ENCODE data around the gene TSC2. TPM values are rescaled to one million over a fixed set of nuclear protein-coding genes. Genes with fewer than 3 reads are reported as not detected.
"Not testable (repeated sequence)": the region's sequence is repeated elsewhere in the genome, so short reads cannot be mapped to it uniquely, and the experiment has no call there.

The TSC2 gene
- total and polyA plus RNA-seq, 2 donors (not counting 1 experiment from before 2014, with no cell fraction given): 24.5 to 46.6 TPM

GRCh38 chr16:2109872-2110271, 62.1 kb downstream of the TSC2 start:
- H3K27me3 ChIP-seq (ENCODE audit: control insufficient read depth, insufficient read depth, low read length); H3K27ac ChIP-seq (ENCODE audit: insufficient read depth, low read length); H3K79me2 ChIP-seq (ENCODE audit: control insufficient read depth, insufficient read depth, low read length); H3K4me2 ChIP-seq (ENCODE audit: extremely low read depth, insufficient read depth, low read length); H4K20me1 ChIP-seq (ENCODE audit: control insufficient read depth, extremely low read depth, insufficient read depth, low read length); H2AFZ ChIP-seq (ENCODE audit: low read length); DNase-seq (ENCODE audit: low read depth in 2 of 2); H3K4me1 ChIP-seq (ENCODE audit: control insufficient read depth, extremely low read depth, insufficient read depth, low read length); H3K9me3 ChIP-seq (ENCODE audit: control insufficient read depth, insufficient read depth, low read depth, low read length); H3K9ac ChIP-seq (ENCODE audit: insufficient read depth, low read length); H3K4me3 ChIP-seq (replicated peaks in 1 of 4; ENCODE audit: control extremely low read depth in 1 of 4, insufficient read depth in 1 of 4, low read depth in 3 of 4, low read length in 4 of 4): not testable (repeated sequence)
- peaks cover 20% of the 10 kb centered on the region for H3K36me3 ChIP-seq (ENCODE audit: control insufficient read depth, insufficient read depth, low read length)

DNA sequence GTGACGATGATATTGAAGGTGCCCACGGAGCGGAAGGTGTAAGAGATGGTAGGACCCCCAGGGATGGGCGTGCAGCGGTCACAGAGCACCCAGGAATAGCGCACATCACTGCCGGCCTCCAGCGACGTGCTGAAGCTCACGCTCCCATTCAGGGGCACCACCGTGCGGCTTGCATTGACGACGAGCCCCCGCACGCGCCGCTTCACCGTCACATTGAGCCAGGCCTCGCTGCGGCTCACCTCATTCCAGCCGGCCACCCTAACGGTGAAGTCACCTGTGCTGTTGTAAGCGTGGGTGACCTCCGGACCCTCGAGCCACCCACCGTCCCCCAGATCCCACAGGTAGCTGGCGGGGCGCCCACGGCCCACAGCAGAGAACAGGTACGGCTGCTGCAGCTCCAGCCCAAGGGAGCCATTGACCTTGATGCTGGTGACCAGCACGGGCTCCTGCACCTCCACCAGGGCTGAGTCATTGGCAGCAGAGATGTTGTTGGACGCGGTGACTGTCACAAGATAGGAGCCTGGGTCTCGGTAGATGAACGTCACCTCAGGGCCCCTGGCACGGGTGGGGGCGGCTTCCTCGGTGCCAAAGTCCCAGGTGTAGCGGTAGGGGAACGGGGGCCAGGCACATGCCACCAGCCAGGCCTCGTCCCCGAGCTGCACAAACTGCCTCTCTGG, 62.7 kb downstream of the TSC2 start:
- H3K4me1 ChIP-seq (ENCODE audit: control insufficient read depth, extremely low read depth, insufficient read depth, low read length); H3K27me3 ChIP-seq (ENCODE audit: control insufficient read depth, insufficient read depth, low read length); H2AFZ ChIP-seq (ENCODE audit: low read length); H3K4me3 ChIP-seq (replicated peaks in 1 of 4; ENCODE audit: control extremely low read depth in 1 of 4, insufficient read depth in 1 of 4, low read depth in 3 of 4, low read length in 4 of 4); H3K9me3 ChIP-seq (ENCODE audit: control insufficient read depth, insufficient read depth, low read depth, low read length); DNase-seq (ENCODE audit: low read depth in 2 of 2); H4K20me1 ChIP-seq (ENCODE audit: control insufficient read depth, extremely low read depth, insufficient read depth, low read length); H3K9ac ChIP-seq (ENCODE audit: insufficient read depth, low read length); H3K79me2 ChIP-seq (ENCODE audit: control insufficient read depth, insufficient read depth, low read length); H3K4me2 ChIP-seq (ENCODE audit: extremely low read depth, insufficient read depth, low read length); H3K27ac ChIP-seq (ENCODE audit: insufficient read depth, low read length): not testable (repeated sequence)
- H3K36me3 ChIP-seq (ENCODE audit: control insufficient read depth, insufficient read depth, low read length): peaks cover 20% of the 10 kb centered on the region

DNA sequence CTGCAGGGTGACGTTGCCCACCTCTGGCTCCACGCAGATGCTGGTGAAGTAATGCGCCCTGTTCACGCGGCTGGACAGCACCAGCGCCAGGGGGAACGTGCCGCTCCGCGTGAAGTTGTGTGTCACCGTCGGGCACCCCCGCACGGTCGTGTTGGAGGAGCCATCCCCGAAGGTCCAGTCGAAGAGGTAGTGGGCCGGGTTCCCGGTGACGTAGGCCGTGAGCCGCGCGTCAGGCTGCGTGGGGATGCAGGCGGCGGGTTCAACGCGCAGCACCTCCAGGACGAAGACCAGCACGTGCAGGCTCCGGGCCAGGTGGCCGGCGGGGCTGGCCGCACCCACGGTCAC, 63.2 kb downstream of the TSC2 start:
- not testable (repeated sequence) for H3K4me2 ChIP-seq (ENCODE audit: extremely low read depth, insufficient read depth, low read length); H3K4me3 ChIP-seq (replicated peaks in 1 of 4; ENCODE audit: control extremely low read depth in 1 of 4, insufficient read depth in 1 of 4, low read depth in 3 of 4, low read length in 4 of 4); H3K9ac ChIP-seq (ENCODE audit: insufficient read depth, low read length); DNase-seq (ENCODE audit: low read depth in 2 of 2); H3K4me1 ChIP-seq (ENCODE audit: control insufficient read depth, extremely low read depth, insufficient read depth, low read length); H4K20me1 ChIP-seq (ENCODE audit: control insufficient read depth, extremely low read depth, insufficient read depth, low read length); H2AFZ ChIP-seq (ENCODE audit: low read length); H3K27me3 ChIP-seq (ENCODE audit: control insufficient read depth, insufficient read depth, low read length); H3K9me3 ChIP-seq (ENCODE audit: control insufficient read depth, insufficient read depth, low read depth, low read length); H3K27ac ChIP-seq (ENCODE audit: insufficient read depth, low read length); H3K79me2 ChIP-seq (ENCODE audit: control insufficient read depth, insufficient read depth, low read length)
- peaks cover 17% of the 10 kb centered on the region for H3K36me3 ChIP-seq (ENCODE audit: control insufficient read depth, insufficient read depth, low read length)

GRCh38 chr16:2111412-2112335, 63.9 kb downstream of the TSC2 start:
- H3K27me3 ChIP-seq (ENCODE audit: control insufficient read depth, insufficient read depth, low read length); H3K4me1 ChIP-seq (ENCODE audit: control insufficient read depth, extremely low read depth, insufficient read depth, low read length); H3K4me3 ChIP-seq (replicated peaks in 1 of 4; ENCODE audit: control extremely low read depth in 1 of 4, insufficient read depth in 1 of 4, low read depth in 3 of 4, low read length in 4 of 4); H3K9me3 ChIP-seq (ENCODE audit: control insufficient read depth, insufficient read depth, low read depth, low read length); H2AFZ ChIP-seq (ENCODE audit: low read length); H3K27ac ChIP-seq (ENCODE audit: insufficient read depth, low read length); DNase-seq (ENCODE audit: low read depth in 2 of 2); H3K9ac ChIP-seq (ENCODE audit: insufficient read depth, low read length); H3K79me2 ChIP-seq (ENCODE audit: control insufficient read depth, insufficient read depth, low read length); H4K20me1 ChIP-seq (ENCODE audit: control insufficient read depth, extremely low read depth, insufficient read depth, low read length); H3K4me2 ChIP-seq (ENCODE audit: extremely low read depth, insufficient read depth, low read length): not testable (repeated sequence)
- peaks cover 17% of the 10 kb centered on the region for H3K36me3 ChIP-seq (ENCODE audit: control insufficient read depth, insufficient read depth, low read length)

DNA sequence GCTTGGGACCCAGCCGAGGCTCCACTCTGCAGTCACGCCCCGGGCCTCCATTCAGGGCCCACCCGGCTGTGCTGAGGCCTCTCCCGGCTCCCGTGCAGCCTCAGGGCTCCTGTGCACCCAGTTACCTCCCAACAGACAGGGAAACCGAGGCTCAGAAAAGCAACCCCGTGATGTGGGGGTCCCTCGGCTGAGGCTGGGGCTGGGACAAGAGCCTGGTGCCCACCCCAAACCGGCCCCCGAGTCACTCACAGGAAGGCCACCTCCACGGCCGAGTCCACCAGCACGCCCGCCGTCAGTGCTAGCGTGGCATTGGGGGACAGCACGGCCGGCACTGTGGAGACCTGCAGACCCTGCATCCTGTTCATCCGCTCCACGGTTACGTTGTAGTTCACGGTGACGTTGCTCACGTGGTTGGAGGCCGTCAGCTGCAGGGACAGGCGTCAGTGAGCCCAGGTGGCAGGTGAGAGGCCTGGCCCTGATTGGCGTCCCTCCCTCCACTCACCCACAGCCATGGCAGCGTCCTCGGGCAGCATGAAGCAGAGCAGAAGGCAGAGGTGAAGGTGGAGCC, 64.8 kb downstream of the TSC2 start:
- H3K79me2 ChIP-seq (ENCODE audit: control insufficient read depth, insufficient read depth, low read length); H3K27me3 ChIP-seq (ENCODE audit: control insufficient read depth, insufficient read depth, low read length); H2AFZ ChIP-seq (ENCODE audit: low read length); H3K4me3 ChIP-seq (replicated peaks in 1 of 4; ENCODE audit: control extremely low read depth in 1 of 4, insufficient read depth in 1 of 4, low read depth in 3 of 4, low read length in 4 of 4); H3K9ac ChIP-seq (ENCODE audit: insufficient read depth, low read length); H3K27ac ChIP-seq (ENCODE audit: insufficient read depth, low read length); H3K4me2 ChIP-seq (ENCODE audit: extremely low read depth, insufficient read depth, low read length); DNase-seq (ENCODE audit: low read depth in 2 of 2); H3K4me1 ChIP-seq (ENCODE audit: control insufficient read depth, extremely low read depth, insufficient read depth, low read length); H3K9me3 ChIP-seq (ENCODE audit: control insufficient read depth, insufficient read depth, low read depth, low read length); H4K20me1 ChIP-seq (ENCODE audit: control insufficient read depth, extremely low read depth, insufficient read depth, low read length): not testable (repeated sequence)
- peaks cover 17% of the 10 kb centered on the region for H3K36me3 ChIP-seq (ENCODE audit: control insufficient read depth, insufficient read depth, low read length)

DNA sequence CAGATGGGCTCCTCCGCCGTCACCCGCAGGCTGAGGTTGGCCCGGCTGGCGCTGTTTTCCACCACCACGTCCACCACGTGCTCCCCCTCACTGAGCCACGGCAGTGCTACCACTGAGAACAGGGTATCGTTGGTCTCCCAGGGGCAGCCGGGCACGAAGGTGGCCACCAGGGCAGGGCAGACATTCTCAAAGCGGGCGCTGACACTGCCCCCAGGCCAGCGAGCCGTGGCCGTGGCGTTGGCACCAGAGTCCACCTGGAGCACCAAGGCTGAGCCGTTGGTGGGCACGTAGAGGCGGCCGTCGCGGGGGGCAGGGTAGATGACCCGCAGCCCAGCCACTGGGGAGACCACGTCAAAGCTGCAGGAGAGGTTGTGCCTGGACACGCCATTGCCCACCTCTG, 66.4 kb downstream of the TSC2 start:
- H4K20me1 ChIP-seq (ENCODE audit: control insufficient read depth, extremely low read depth, insufficient read depth, low read length); H3K27me3 ChIP-seq (ENCODE audit: control insufficient read depth, insufficient read depth, low read length); H3K4me1 ChIP-seq (ENCODE audit: control insufficient read depth, extremely low read depth, insufficient read depth, low read length); H3K4me2 ChIP-seq (ENCODE audit: extremely low read depth, insufficient read depth, low read length); H3K4me3 ChIP-seq (replicated peaks in 1 of 4; ENCODE audit: control extremely low read depth in 1 of 4, insufficient read depth in 1 of 4, low read depth in 3 of 4, low read length in 4 of 4); DNase-seq (ENCODE audit: low read depth in 2 of 2); H3K79me2 ChIP-seq (ENCODE audit: control insufficient read depth, insufficient read depth, low read length); H3K27ac ChIP-seq (ENCODE audit: insufficient read depth, low read length); H3K9me3 ChIP-seq (ENCODE audit: control insufficient read depth, insufficient read depth, low read depth, low read length); H3K9ac ChIP-seq (ENCODE audit: insufficient read depth, low read length); H2AFZ ChIP-seq (ENCODE audit: low read length): not testable (repeated sequence)
- H3K36me3 ChIP-seq (ENCODE audit: control insufficient read depth, insufficient read depth, low read length): peaks cover 10% of the 10 kb centered on the region
